Measurements from ENCODE around the gene CNTNAP1.
"Not testable (repeated sequence)": the region's sequence is repeated elsewhere in the genome, so short reads cannot be mapped to it uniquely, and the experiment has no call there.

The CNTNAP1 gene

DNA sequence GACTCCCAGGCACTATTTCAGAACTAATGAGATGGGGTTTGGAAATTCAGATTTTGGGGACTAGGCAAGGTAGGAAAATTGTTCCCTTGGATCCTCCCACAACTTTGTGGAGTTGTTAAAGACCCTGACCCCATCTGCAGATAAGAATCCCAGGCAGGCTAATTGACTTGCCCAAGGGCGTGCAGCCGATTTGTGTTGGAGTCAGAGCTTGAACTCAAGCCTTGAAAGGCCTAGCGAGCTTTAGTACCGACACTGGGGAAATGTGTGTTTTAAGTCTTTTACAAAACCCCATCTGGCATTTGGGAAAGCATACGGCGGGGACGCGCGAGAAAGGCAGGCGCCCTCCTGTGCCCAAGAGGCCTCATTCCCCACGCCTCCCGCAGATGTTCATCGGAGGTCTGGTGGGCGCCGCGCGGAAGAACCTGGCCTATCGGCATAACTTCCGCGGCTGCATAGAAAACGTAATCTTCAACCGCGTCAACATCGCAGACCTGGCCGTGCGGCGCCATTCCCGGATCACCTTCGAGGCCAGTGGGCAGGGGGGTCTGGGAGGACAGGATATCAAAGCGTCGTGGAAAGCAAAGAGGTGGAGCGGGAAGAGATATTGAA, 4.3 kb downstream of the CNTNAP1 start:
- FAIRE-seq: no peak

DNA sequence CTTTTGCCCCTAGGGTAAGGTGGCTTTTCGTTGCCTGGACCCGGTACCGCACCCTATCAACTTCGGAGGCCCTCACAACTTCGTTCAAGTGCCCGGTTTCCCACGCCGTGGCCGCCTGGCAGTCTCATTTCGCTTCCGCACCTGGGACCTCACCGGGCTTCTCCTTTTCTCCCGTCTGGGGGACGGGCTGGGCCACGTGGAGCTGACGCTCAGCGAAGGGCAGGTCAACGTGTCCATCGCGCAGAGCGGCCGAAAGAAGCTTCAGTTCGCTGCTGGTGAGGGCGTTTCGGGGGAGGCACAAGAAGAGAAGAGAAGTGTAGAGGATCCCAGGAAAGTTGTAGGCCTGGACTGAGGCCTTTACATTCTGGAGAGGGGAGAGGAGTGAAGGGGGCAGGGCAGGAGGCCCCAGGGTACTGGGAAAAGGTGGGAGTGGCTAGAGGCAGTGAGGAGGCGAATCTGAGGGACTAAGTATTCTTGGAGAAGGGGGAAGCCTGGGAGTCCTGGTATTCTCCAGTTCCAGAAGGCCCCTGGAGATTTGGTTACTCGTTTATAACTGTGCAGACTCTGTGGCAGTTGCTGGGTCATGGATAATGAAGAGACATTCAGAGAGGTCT, 5.5 kb downstream of the CNTNAP1 start:
- no peak for FAIRE-seq

DNA sequence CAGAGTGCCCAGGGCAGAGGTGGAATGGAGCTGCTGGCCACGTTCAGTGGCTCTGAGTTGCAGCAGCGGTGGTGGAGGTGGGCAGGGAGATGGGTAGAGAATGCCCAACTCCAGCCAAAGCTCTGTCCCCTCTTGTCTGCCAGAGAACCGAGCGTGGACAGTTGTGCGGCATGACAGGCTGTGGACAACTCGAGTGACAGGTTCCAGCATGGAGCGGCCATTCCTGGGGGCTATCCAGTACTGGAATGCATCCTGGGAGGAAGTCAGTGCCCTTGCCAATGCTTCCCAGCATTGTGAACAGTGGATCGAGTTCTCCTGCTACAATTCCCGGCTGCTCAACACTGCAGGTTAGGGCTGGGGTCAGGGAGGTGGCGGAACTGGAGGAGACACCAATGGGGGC, 8.3 kb downstream of the CNTNAP1 start:
- no peak for FAIRE-seq

DNA sequence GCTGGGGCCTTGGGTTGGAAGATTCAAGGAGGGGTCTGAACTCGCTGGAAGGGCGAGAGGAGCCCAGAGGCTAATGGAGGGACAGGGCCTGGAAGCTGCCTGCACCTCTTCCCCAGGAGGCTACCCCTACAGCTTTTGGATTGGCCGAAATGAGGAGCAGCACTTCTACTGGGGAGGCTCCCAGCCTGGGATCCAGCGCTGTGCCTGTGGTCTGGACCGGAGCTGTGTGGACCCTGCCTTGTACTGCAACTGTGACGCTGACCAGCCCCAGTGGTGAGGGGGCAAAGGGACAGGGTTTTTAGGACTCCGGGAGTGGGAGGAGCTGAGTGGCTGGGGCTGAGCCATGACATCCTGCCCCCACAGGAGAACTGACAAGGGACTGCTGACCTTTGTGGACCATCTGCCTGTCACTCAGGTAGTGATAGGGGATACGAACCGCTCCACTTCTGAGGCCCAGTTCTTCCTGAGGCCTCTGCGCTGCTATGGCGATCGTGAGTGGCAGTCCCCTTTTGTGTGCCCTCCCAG, 8.8 kb downstream of the CNTNAP1 start:
- FAIRE-seq: no peak

DNA sequence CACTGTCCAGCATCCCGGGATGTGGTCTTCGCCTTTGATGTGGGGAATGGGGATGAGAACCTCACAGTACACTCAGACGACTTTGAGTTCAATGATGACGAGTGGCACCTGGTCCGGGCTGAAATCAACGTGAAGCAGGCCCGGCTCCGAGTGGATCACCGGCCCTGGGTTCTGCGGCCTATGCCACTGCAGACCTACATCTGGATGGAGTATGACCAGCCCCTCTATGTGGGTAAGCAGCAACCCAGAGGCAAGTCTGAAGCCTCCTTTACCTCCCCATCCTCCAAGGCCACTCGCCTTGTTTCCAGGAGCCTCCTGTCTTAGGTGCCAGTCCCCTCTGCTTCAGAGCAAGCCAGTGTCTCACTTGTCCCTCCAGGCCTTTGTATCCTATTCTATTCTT, 10.2 kb downstream of the CNTNAP1 start:
- FAIRE-seq: no peak

DNA sequence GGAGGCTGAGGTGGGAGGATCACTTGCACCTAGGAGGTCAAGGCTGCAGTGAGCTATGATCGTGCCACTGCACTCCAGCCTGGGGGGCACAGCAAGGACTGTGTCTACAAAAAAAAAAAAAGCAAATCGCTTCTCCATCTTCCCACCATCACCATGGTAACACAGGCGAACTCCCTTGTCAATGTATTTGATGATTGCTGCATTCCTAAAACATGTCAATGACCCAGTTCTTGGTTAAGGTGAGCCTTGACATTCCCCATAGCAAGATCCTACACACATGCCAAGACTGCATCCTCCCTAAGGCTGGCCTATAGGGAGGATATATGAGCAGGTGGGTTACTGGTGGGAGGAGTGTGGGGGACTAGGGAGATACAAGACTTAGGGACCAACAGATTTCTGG, 12.2 kb downstream of the CNTNAP1 start:
- no peak for FAIRE-seq

DNA sequence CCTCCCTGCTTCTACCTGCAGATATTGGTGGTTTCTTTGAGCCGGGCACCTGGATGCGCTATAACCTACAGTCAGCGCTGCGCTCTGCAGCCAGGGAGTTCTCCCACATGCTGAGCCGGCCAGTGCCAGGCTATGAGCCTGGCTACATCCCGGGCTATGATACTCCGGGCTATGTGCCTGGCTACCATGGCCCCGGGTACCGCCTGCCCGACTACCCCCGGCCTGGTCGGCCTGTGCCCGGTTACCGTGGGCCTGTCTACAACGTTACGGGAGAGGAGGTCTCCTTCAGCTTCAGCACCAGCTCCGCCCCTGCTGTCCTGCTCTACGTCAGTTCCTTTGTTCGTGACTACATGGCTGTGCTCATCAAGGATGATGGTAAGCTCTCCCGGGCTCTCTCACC, 13.2 kb downstream of the CNTNAP1 start:
- no peak for FAIRE-seq

DNA sequence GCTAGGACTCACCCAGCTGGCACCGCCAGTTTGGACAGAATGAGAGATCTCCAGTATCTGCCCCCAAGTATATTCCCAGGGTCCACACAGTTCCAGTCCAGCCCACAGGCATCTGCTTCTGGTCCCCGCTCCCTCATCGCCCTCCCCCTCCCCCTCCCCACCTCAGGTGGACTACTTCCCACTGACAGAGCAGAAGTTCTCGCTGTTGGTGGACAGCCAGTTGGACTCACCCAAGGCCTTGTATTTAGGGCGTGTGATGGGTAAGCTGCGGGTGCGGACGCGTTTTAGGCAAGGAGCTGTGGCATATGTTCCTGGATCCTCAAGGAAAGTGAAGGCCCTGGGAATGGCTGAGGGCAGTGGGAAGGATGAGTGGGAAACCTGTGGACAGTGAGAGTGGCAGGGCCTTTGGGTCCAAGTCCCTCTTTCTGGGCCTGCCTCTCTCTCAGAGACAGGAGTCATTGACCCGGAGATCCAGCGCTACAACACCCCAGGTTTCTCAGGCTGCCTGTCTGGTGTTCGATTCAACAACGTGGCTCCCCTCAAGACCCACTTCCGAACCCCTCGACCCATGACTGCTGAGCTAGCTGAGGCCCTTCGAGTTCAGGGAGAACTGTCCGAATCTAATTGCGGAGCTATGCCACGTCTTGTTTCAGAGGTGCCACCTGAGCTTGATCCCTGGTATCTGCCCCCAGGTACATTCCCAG, 14.9 kb downstream of the CNTNAP1 start:
- FAIRE-seq: no peak

DNA sequence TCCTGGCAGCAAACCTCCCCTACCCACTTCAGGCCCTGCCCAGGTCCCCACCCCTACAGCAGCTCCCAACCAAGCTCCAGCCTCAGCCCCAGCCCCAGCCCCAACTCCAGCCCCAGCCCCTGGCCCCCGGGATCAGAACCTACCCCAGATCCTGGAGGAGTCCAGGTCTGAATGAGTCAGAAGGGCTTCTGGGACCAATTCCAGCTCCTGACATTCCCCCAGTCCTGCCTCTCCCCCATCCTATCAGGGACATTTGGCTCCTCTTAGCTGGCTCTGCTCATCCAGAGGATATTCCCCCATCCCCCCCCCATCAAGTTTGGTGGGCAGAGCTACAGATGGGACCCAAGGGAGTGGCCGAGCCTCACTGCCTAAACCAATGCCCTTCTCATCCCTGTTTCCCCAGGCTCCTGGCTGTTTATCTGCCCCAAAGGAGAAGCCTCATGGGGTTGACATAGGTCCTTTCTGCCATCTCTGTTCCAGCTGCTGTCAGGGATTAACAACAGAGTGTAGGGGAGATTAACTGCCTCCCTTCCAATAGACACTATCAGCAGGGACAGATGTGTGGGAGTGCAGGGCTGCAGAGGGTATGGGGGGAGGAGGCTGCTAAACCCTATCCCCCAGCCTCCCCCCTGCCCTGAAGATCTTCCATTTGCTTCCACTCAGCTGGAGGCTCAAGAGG, 16.5 kb downstream of the CNTNAP1 start:
- FAIRE-seq: no peak

DNA sequence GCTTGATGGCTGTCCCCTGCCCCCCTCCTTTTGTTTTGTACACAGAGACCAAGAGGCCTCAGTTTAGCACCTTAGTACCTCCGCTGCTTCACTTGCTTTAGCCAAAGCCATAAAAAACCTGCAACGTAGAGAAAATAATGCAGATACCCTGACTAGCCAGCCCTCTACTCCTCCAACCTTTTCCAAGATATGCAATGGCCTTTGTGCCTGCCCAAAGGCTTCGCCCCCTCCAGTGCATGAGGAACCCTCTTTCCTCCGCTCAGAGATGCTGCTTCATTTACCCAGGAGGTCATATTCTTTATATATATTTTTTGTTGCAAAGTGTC, 17.0 kb downstream of the CNTNAP1 start:
- no peak for FAIRE-seq

DNA sequence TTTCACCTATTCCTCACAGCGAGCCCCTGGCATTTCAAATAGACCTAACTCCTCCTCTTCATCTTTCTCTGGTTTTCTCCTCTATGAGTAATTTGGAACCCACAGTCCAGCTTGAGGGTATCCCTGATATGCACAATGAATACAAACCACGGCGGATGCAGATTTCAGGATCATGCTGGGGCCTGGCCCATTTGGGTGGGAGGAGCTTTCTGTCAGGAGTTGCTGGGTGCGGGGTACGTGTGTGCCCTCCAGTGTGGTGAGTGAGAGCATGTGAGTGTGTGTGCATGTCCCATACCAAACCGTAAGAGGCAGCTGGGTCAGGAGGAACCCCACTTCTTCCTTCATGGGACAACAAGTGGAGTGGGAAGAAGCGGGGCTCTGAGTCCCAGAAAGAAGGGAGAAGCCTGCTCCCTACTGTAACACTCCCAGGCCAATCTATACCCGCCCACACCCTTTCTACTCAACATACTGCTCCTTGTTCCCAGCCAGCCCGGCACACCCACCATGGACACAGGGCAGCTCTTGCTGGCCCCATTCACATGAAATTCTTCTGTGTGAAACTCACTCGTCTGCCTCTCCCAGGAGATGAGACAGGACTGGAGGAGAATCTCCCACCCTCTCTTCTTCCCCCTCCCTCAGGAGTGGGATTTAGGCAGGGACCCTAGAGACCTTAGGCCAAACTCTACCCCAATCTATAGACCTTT, 18.4 kb downstream of the CNTNAP1 start:
- no peak for FAIRE-seq

DNA sequence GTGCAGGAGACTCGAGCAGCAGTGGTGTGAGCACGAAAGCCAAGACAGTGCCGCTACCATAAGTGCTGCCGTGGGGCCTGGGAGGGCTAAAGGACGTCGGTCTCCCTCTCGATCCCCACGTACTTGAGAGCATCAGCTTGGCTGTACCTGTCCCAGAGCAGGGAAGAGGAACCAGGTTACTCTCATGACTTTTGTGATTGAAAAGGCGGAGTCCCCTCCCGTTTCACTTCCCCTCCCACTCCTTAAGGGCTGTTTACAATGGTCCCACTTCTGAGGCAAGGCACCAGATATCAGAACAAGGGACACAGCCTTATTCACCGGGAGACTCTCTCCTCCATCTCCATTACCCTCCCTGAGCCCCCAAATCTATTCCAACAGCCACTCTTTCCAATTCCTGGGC, 20.1 kb downstream of the CNTNAP1 start:
- FAIRE-seq: no peak

DNA sequence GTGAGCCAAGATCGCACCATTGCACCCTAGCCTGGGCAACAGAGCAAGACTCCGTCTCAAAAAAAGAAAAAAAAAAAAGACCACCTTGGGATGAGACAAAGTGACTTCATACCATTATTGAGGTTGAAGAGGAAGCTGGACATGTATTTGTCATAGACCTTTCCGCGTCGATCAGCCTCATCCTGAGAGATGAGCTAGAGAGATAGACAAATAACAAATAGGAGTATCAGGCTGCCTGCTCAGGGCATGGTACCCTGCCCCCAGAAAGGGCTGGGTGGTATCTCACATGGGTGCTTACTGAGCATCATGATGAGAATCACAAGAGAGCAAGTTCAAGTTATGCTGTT, 22.1 kb downstream of the CNTNAP1 start:
- no peak for FAIRE-seq

DNA sequence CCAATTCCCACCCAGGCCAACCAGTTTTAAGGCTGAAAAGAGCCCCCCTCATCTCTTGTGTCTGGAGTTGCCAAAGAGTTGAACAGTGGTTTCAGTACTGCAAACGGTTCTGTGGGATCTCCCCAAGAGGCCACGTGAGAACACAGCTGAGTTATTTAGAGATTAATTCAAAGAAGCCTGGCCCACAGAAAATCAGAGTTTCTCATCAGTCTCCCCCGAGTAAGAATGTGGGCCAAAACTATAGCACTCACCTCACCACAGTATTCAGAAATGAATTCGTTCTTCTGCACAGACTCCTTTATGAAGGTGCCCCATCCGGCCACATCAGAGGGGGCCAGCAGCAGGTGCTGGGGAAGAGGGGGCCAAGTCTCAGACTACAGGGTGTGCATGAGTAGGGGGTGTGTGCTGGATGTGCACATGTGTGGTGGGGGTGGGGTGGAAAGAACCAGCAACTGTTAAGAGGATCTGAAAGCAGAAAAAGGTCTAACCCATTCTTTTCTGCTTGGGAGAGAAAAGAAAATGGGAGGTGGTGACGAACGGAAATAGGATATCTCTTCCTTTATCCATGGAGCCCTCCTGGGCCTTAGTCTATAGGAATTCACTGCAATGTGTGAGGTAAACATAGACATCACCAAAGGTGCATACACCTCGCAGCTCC, 22.6 kb downstream of the CNTNAP1 start:
- FAIRE-seq: no peak

DNA sequence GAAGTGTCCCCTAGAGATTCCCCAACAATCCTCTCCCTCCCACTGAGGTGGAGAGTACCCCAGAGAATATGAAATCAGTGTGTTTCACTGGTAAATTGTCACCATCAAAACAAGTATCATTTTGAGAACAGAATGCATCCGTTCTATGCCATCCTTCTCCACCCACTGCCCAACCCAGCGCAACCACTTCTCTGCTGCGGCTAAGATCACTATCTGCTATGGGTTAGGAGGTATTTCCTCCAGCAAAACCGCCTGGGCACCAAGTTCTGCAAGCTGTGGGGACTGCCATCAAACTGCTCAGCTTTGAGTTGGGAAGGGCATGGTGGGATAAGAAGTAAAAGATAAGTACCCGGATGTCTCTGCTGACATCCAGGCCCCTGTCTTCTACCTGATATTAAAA, 24.4 kb downstream of the CNTNAP1 start:
- no peak for FAIRE-seq

DNA sequence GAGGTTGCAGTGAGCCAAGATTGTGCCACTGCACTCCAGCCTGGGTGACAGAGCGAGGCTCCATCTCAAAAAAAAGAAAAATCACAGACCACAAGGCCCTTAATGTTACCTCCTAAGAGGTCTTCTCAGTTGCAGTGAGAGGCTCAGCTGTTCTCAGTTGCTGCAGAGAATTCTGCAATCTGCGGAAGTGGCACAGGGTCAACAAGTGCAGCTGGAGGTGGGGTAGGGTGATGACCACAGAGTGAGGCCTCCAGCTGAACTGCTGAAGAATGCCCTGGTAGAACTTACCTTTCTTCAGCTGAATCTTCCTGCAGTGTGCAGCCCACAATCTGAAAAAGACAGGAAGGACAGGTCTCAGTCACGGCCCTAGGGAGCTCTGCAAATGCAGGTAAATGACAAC, 26.3 kb downstream of the CNTNAP1 start:
- FAIRE-seq: no peak

DNA sequence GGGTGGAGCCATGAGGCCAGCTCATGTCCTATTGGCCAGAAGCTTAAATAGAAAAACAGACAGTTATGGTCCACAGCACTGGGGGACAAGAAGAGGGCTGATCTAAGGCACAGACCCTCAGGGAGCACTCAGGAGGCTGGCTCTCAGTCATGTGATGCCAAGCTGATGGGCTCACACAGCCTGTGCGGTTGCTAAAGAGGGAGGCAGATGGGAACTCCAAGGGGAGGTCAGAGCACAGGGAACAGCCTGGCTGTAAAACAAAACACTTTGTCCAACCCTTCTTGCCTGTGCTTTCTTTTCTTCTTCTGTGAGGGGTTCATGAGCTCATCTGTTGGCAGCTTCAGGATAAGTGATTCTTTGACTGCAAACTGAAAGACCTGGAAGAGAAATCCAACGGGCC, 27.2 kb downstream of the CNTNAP1 start:
- FAIRE-seq: no peak

DNA sequence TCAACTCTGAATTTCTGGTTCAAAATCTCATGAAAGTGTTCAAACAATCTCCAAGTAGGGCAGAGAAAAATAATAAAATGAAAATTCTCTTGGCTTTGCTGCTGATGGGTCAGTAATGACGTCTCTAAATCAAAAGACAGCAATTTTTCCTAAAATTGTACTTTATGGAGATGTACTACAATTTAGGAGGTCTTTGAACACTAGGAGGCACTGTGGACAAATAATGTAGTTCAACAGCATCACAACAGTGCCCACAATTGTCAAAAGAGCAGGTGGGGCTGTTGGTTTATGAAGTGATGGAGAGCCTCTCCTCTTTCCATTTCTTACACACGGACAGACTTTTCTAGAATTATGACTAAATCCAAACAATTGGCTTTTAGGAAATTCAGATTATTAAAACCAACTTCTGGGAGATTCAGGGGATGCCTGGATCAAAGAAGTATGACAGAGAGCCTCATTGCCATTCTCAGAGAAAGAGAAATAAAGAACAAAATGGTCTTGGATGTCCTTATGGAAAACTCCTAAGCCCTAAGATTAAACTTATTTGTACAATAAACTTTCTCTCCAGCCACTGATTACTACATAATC, 38.8 kb downstream of the CNTNAP1 start:
- FAIRE-seq: peak; percentile 93

DNA sequence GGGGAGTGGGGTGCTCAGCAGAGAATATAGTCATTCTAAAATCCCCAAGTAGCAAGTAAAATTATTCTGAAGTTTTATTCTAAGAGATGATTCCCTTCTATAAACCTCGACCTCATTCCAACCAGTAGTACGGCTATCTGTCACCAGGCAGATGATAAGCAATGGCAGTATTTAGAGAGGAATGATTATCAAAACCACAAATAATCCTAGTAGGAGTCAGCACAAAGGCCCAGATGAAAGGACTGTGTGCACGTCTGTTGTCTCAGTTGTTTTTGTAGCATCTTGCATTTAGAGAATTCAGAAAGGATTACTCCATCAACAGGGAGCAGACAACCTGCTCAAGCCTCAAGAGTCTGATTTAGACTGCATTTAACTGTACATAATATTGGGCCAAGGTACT, 41.3 kb downstream of the CNTNAP1 start:
- no peak for FAIRE-seq

DNA sequence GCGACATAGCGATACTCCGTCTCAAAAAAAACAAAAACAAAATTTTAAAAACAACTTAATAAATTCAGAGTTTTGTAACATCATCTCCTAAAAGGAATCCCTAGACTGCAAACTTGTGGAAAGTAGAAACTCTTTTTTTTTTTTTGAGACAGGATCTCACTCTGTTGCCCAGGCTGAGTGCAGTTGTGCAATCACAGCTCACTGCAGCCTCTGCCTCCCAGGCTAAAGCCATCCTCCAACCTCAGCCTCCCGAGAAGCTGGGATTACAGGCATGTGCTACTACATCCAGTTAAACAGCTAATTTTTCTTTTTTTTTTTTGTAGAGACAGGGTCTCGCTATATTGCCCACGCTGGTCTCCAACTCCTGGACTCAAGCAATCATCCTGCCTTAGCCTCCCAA, 42.8 kb downstream of the CNTNAP1 start:
- FAIRE-seq: no peak

DNA sequence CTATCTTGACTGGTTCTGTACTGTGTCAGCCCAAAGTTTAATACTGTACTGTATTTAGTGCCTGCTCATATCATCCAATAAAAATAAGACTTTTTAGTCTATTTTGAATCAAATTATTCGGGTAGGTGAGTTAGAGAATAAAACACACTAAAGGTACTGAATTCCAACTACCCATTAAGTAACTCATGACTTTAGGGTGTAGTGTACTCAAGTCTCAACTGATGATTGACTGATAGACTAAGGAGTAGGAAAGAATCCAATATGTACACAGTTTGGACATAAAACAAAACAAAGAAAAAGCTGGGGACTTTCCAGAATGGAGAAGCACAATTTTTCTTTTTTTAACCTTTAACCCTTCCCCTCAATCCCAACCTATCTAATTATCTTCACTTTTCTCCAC, 58.4 kb downstream of the CNTNAP1 start:
- FAIRE-seq: no peak

DNA sequence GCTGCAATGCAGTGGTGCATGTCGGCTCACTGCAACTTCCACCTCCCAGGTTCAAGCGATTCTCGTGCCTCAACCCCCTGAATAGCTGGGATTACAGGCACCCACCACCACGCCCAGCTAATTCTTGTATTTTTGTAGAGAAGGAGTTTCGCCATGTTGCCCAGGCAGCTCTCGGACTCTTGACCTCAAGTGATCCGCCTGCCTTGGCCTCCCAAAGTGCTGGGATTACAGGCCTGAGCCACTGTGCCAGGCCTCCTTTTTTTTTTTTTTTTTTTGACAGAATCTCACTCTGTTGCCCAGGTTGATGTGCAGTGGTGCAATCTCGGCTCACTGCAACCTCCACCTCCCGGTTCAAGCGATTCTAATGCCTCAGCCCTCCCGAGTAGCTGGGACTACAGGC, 60.6 kb downstream of the CNTNAP1 start:
- FAIRE-seq: not testable (repeated sequence)

Data from A204.1 (cell line).